NCI-H526 (cell line): ENCODE results near the gene DOCK1.
"Not testable (repeated sequence)": the region's sequence is repeated elsewhere in the genome, so short reads cannot be mapped to it uniquely, and the experiment has no call there.

Source experiments
- DNase-seq, 2 experiments: peaks; one replicate each; lab custom pipeline; 2025; lab: John Stamatoyannopoulos, UW

Gene DOCK1

DNA sequence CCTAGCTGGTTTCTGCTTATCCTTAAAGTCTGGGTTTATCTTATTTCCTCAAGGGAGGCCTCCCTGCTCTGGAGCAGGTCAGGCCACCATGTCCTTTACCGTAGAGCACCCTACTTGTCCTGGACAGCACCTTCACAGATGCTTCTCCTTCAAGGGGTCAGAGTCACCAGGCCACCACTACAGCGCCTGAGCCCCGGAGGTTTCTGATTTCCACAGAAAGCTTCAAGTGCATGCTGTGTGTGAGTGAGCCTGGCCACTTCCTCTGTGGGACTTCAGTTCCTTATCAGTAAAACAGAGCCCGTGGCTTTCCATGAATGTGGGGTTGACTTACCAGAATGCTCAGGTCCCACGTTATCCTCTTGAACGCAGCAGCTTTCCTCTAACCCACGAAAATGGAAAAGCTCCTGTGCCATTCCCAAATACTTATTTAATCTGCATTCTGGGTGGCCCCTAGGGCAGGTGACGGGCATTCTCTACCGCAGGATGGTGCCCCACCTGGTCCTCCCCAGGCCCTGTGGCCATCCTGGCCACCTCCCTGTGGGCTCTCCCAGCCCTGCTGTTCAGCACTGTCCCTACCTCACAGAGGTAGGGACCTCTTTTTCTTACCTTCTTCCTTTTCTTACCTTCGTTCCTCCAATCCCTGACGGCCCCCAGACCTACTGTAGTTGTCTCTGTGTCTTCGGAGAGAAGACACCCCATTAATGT lies 1.4 kb upstream of the DOCK1 start:
- DNase-seq = no peak

DNA sequence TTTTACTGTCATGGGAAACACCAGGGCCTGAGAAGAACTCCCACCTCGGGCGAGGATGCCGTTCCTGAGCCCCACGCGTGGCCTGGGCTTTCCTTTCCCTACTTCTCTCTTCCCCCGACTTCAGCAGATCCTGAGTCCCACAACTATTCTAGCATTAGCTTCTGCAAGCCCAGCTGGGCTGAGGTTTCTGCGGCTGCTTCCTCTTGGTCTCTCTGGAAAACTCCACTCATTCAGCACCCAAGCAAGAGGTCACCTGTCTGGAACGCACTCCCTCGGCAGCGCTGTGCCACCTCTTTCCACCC lies 761 bp upstream of the DOCK1 start:
- no peak for DNase-seq

DNA sequence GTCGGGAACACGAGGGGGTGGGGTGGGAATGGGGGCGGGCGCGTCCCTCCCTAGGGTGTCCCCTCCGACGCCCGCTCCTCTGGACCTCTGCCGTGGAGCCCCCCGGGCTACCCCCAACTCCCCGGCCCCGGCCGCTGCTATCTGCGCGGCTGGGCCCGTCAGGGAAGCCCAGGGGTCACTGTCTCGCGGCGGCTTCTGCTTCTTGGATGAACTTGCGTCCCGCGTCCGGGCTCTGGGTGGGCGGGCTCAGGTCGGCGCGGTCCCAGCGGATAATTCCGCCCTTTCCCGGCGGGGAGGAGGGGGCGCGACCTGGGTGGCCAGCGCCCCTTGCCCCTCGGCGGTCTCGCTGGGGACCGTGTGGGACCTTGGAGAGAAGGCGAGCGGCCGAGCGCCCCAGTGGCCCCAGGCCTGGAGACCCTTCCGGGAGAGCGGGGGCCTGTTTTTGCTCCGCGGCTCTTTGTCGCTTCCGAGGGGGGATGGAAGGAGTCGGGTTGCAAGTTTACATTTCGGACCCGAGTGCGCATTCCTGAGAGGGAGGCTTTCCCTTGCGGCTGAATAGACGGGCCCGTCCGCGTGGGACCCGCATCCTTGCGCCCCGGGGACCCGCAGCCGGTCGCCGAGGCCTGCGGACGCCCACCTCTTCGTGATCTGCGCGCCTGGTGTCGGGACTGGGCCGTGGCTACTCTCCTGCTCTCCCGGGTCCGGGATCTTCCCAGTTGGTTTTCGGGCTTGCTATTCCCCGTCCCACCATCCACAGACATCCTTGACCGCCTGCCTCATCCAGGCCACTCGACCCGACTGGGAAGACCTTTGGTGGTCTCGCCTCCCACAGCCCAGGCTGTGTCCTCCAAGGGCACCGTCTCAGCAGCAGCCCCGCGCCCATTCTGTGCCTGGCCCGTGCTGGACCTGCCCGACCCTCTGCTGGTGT lies 812 bp downstream of the DOCK1 start:
- DNase-seq = peak in 1 of 2 experiments; percentile 27

- DNase-seq = no peak
Observed at GRCh38 chr10:126906704-126907422, 1.6 kb downstream of the DOCK1 start.

- DNase-seq = no peak
Observed at GRCh38 chr10:126907423-126907970, 2.3 kb downstream of the DOCK1 start.

GRCh38 chr10:126908225-126908624 lies 3.0 kb downstream of the DOCK1 start:
- no peak for DNase-seq

- DNase-seq = no peak
Observed at GRCh38 chr10:126908729-126909128, 3.5 kb downstream of the DOCK1 start.

GRCh38 chr10:126909147-126909546 lies 3.9 kb downstream of the DOCK1 start:
- DNase-seq = no peak

DNA sequence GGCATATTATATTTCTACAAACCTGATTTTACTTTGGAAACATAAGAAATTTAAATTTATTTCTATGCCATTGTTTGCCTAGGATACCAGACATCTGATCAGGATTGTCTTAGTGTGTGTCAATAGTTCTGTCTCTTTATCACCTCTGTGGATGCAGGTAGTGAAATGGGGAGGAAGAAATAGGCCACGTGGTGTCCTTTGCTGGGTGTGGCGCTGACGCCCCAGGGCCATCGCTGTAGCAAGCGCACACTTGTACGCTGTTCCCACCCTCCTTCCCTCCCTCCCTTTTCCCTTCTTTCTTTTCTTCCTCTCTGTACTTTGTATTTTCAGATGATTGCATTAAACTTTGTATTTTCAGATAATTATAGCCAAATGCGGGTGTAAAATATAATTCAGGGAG lies 5.0 kb downstream of the DOCK1 start:
- DNase-seq = no peak

- DNase-seq = no peak
Observed at GRCh38 chr10:126910798-126911197, 5.6 kb downstream of the DOCK1 start.

- DNase-seq = no peak
Observed at GRCh38 chr10:126911301-126911700, 6.1 kb downstream of the DOCK1 start.

DNA sequence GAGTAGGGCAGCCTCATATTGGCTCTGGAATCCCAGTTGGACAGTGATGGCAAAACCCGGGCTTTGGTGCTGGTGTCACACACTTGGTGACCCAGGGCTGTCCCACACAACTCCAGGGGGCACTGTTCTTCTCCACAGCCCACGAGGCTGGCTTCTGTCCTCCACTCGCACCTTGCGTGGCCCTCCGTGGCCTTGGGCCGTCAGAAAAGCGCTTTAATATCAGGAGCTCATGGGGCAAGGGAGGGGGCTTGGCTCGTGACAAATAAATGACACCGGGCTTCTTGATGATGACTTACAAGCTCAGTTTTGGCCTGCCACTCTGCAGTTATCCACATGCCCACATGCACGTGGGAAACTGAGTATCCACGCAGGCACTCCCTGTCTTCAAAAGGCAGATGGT lies 8.1 kb downstream of the DOCK1 start:
- DNase-seq = no peak

GRCh38 chr10:126914561-126914960 lies 9.3 kb downstream of the DOCK1 start:
- no peak for DNase-seq

- DNase-seq = not testable (repeated sequence)
Observed at GRCh38 chr10:126916952-126917351, 11.7 kb downstream of the DOCK1 start.

DNA sequence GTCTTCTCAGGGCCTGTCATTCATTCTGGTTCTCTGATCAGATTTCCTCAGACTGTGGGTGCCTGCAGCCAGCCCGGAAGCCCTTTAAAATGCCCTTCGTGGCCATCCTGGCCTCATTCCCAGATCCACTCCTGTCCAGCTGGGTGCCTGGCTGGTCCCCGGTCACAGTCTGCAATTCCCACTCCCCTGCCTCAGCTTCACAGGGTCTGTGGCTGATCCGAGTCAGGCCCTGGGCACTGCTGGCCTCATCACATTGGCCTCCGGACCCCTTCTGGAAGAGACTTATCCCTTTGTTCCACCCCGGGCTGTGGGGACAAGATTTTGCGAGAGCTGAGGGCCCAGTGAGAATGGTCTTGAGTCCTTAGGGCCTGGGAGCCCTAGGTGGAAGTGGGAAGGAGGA lies 12.1 kb downstream of the DOCK1 start:
- DNase-seq = no peak

GRCh38 chr10:126917975-126918908 lies 13.0 kb downstream of the DOCK1 start:
- no peak for DNase-seq

GRCh38 chr10:126919426-126919825 lies 14.2 kb downstream of the DOCK1 start:
- DNase-seq = no peak

- DNase-seq = no peak
Observed at GRCh38 chr10:126921162-126921561, 15.9 kb downstream of the DOCK1 start.

GRCh38 chr10:126921974-126922525 lies 16.8 kb downstream of the DOCK1 start:
- no peak for DNase-seq

DNA sequence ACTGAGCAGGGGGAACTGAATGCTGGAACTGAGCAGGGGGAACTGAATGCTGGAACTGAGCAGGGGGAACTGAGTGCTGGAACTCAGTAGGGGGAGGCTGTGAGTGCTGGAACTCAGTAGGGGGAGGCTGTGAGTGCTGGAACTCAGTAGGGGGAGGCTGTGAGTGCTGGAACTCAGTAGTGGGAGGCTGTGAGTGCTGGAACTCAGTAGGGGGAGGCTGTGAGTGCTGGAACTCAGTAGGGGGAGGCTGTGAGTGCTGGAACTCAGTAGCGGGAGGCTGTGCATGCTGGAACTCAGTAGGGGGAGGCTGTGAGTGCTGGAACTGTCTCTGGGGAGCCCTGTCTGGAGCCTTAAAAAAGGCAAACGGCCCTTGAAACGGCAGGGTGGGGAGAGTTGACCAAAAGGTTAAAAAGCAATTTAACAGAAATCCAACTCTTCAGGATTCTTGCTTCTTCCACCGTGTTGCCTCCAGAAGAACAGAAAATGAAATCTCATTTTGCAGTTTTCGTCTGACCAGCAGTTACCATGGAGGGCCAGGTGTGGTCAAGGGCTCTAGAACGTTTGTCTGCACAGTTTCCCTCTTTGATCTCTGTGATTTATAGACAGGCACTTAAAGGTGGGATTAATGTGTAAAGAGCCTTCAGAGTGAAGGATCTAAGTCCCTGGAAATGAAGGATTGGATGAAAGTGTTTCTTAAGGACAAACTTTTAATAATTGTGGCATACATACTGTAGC lies 19.1 kb downstream of the DOCK1 start:
- no peak for DNase-seq
